NCI-H69 (cell line): ENCODE data around the gene DPYD.

ENCODE experiments used
- DNase-seq: peaks from one replicate; lab custom pipeline; 2025; lab: John Stamatoyannopoulos, UW

Gene DPYD

DNA sequence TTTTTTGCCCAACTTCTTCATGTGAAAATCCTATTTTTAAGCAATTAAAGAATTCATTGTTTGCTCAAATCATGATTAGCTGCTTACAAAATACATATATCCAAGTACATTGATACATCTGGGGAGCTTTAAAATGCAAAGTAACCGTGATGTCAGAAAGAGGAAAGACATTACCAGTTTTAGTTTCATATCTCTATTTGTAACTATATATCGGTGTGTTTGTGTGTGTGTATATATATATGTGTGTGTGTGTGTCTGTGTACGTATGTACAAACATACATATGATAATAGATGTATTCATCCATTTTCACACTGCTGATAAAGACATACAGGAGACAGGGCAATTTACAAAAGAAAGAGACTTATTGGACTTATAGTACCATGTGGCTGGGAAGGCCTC is 310.1 kb downstream of the DPYD start:
- no peak for DNase-seq

DNA sequence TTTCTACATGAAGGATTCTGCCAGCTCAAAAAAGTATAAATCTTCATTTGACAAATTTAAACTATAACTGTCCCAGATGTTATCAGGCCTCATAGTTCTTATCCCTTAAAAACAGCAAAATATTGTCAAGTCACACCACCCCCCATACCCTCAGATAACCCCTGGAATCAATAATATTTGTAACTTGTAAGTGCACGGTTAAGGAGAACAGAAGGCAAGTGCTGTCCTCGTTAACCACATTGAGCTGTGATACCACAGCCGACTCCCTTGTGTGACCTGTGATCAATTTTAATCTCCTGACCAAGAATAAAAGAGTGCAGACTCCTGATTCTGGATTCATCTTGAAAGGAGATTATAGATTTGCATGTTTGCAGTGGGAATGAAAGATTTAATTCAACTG is 310.7 kb downstream of the DPYD start:
- DNase-seq: no peak

DNA sequence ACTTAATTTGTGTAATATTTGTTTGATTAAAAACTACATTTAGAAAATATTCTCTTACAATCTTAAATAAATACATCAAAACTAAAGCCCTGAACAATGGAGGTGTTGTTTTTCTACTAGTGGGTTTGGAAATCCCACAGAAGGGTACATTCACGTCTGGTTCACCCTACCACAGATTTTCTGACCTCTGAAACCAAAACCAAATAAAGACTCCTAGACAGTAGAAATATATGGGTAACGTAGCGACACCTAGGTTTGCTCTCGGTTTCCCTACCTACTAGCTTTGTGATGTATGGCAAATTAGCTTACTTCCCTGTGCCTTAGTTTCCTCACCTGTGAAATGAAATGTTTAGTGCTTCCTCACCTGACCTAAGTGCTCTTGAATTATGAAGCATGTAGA is 312.6 kb downstream of the DPYD start:
- DNase-seq: no peak

DNA sequence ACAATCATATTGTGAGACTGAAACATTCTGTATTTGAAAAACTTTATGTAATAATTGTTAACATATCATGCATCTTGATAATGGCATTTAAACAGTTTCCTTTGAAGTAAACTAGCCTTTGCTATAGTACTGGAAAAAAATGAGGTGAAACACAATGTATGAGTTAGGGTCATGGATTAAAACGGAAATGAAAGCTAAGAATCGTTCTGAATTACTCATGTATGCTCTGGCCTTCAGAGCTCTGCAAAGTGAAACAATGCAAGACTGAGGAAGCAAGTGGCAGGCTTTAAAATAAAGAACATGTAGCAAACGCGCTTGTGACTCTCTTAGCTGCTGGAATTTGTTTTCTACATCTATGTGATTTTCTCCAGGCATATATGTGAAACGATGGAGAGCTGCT is 317.1 kb downstream of the DPYD start:
- peak; percentile 13 for DNase-seq

DNA sequence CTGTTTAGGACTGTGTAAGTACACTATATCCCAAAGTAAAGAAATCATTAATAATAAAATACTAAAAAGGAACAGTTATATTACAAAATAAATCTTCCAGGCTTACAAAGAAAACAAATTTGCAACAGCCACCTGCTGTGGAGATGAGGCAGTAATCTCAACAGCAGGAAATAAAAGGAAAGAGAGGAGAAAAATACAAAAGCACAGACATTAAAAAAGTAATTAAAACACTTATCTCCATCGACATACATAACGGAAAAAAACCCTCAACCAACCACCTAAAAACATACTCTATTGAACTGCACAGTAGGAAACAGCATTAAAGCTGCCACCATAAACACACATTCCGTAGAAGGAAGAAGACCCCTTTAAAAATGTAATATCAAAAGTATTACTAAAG is 317.6 kb downstream of the DPYD start:
- peak; percentile 86 for DNase-seq

DNA sequence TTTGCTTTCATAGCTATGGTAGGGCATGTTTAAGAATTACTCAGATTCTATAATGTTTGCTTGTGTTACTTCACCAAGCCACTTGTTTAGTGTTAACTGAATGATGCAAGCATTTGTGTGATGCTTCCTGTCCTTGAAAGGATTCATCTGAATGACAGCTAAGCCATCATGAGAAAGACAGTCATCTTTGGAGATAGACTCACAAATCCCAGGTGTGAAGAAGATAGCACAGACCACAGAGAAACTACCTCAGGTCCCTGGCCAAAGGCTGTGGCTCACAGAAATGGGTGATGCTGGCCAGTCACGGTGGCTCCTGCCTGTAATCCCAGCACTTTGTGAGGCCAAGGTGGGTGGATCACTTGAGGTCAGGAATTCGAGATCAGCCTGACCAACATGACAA is 321.4 kb downstream of the DPYD start:
- no peak for DNase-seq

DNA sequence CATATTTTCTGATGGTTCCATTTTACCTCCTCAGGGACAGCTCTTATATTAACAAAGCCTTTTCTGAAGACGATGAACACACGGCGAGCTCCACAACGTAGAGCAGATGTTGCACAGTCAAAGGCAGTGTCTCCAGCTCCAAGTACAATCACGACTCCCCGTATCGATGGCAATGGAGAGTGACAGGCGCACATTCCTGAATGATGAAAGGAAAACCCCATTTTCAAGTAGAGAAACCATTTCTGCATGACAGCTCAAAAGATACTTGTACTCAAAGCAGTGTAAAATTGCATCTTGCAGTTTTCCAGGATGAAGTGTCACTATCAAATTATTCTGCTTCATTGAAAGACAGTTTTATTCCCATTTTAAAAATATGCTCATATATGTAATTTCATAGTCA is 327.6 kb downstream of the DPYD start:
- no peak for DNase-seq

DNA sequence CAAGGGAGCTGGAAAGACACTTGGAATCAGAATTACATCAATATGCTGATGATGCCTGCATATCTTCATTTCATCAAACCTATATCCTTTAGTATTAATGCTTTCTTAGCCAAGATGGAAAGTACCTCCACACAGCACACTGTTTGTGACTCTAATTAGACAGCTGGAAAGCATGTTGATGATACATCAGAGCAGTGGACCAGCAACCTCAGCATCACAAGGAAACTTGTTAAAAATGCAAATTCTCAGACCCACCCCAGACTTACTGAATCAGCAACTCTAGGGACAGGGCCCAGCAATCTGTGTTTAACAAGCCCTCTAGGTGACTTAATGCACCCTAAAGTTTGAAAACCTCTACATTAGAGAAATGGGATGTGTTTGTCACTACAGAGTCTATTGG is 332.1 kb downstream of the DPYD start:
- no peak for DNase-seq

DNA sequence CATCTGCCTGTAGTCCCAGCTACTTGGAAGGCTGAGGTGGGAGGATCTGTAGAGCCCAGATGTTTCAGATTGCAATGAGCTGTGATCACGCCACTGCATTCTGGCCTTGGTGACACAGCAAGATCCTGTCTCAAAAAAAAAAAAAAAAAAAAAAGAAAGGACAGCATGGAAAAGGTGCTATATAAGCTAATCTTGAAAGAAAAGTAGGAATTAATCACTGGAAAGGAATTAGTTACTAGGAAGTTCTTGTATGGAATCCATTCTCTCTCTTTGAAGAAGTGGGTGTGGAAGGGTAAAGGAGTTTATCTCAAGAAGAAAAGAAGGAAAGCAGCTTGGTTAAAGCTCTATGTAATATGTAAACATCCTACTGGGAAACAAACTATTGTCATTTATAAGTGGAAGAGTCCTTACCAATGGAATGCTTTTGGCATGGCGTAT is 339.2 kb downstream of the DPYD start:
- DNase-seq: no peak

DNA sequence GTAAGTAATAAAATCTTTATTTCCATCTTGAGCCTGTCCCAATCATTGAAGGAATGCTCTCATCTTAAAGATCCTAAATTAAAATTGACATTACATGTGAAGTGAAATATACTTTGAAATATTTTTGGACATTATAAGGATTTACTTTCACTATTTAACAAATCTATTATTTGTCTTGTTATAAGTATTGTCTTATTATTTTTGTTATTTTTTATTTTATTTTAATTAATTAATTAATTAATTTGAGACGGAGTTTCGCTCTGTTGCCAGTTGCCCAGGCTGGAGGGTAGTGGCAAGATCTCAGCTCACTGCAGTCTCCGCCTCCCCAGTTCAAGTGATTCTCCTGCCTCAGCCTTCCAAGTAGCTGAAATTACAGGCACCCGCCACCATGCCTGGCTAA is 343.2 kb downstream of the DPYD start:
- DNase-seq: no peak

DNA sequence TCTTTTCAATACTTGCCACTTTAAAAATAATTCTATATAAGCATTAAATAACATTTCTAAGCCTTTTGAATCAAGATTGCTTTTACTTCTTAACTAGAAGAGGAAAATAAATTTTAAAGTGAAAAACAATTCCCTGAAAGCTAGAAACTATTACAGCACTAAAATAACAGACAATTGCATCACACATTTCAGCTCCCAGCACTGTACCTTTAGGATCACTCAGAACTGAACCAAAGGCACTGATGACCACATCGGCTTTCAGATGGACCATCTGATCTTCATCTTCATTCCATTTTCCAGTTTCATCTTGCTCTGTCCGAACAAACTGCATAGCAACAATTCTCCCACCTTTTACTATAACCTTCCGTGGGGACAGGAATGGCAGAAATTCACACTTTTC is 347.3 kb downstream of the DPYD start:
- DNase-seq: no peak

DNA sequence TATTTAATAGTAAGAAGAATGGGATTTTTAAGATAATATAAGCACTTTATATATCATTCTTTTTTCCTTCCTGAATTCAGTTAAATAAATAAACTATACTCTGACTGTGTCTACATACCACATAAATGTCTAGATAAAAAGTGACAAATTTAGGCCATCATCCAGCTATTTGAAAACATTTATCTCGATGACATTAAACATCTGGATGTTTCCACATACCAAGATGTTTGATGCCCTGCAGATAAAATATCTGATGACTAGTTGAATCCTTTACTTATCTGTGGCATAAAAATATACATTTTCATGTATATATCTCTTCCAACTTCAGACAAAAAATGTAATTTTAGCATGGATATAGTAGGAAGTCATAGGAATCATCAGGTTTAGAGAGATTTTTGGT is 348.3 kb downstream of the DPYD start:
- no peak for DNase-seq

DNA sequence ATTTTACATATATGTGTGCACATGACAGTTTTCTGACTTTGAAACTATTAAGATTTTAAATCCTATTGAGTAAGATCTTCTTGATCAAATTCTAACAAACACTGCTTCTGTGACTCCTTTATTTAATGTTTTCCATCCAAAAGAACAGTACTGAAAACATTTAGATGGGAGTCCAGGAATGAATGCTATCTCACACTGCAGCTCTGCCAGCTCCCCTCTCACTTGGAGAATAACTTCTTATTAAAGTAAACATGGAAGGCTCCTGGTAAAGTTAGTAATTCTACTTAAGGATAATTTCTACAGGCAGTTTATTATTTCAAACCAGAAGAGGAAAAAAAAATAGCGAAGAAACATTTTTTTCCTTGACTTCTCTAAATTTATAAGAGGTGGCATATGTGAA is 349.1 kb downstream of the DPYD start:
- DNase-seq: no peak

DNA sequence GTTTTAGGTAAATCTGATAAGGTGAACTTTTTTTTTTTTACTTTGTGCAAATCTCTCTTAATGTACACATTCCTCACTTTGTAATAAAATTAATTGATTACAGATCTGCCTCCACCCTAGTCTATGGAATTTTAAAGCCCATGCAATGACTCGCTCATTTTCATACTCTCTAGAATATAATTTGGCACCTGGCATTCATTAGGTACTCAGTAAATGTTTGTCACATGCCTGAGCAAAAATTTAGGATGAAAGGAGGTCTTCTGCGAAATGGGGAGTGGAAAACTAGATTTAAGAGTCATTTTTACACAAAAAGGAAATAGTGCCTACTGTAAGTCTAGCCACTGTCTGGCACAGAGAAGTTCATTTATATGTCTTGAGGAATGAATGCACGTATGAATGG is 350.1 kb downstream of the DPYD start:
- DNase-seq: no peak

DNA sequence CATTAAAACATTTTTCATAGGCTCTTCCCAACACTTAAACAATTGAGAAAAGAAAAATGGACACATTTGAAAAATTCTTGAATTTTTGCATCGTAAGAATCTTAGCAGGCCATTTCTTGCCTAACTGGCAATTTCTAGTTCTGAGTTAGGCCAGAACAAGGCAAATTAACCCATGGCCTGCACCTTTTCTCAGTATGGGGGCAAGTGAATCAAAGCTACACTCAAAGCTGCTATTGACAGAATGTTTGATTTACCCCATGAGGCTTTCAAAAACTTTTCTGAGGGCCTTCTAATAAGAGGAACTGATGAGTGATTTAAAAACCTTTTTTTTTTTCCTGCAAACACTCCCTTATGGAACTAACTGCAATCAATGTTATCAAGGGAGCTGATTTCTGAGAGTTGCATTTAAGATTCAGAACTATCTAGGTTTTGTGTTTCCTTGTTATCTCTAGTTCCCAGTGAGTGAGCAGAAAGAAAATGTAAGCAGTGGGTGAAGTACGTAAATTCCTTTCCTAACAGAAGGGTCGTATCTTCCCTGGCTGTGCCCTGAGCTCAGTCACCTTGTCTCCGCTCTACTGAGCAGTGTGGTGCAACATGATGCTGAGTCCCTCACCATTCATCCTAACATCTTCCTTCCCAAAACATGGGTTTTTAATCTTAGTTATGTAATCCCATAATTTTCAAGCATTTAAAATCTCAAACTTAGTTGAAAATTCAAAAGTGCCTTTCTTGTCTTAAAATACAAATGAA is 353.7 kb downstream of the DPYD start:
- peak; percentile 41 for DNase-seq

DNA sequence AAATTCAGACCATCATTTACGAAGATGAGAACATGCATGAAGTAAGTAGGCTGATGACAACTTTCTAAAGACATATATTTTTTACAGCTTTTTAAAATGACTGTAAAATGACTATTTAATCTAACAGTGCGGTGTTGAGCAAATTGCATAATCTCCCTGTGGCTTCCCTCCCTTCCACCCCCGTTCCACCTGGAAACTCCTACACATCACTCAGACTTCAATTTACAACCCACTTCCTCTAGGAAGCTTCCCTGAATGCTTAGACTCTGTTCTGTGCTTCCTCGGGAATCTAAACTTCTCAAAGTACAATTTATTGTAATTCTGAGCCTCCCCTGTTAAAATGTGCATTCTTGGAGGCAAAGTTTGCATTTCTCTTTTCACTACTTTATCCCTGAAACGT is 354.9 kb downstream of the DPYD start:
- no peak for DNase-seq

DNA sequence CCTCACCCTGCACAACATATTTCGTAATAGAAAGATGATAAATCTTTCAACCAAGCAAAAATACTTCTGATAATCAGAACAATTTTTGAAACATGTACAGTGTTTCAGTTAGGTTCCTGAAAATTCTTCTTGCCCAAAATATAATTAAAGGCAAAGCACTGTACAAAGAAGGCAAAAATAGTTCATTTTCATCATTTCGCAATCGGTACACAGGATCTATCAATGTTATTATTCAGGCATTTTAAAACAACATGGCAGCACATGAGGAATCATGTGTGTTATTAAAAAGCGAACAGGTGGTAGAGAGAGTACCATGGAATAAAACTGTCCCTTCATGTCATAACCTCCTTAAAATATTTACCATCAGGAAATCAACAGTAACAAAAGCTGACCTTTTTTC is 356.9 kb downstream of the DPYD start:
- no peak for DNase-seq

DNA sequence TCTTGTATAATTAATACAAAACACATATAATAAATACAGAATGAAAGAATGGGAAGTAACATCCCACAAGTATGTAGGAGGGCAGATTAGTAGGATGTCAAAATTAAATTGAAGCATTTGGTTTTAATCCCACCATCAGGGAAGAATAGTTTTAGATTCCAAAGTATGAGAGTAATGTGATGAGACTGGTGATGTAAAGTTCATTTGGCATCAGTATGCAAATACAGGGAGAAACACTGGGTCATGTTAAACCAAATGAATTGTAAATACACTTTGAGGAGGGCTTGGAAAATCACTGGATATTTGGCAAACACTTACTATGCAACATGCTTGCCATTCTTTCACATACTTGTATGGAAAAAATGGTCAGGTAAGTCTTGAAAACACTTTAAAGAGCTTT is 358.8 kb downstream of the DPYD start:
- DNase-seq: no peak

DNA sequence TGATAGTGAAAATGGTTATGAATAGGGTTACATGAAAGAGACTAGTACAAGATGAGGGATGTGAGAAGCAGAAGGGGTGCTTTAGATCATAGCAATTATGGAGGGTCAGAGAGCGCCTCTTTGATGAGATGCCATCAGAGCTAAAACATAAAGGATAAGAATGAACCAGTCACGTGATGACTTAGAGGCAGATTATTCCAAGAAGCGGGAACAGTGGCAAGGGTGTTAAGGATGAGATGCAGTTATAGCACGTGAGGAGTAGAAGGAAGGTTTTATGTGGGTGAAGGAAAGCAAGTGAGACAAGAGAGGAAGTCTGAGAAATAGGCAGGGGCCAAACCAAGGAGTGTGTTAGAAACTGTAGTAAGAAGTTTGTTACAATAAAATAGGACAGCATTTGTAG is 360.1 kb downstream of the DPYD start:
- DNase-seq: no peak

DNA sequence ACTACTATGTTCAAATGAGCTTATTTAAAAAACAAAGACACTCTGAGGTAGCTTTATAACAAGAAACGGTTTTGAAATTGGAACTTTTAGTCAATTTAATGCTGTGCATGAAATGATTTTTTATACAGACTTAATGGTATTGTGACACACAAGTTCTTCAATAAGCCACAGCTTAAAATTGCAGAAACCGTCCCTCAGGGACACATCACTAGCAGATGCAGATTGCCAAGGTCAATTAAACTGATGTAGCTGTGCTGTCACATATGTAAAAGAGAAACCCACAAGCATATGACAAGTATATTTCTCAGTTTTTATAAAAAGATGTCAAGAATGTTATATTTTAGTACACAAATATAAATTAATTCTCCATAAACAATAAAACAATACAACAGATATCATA is 366.9 kb downstream of the DPYD start:
- DNase-seq: peak; percentile 9

DNA sequence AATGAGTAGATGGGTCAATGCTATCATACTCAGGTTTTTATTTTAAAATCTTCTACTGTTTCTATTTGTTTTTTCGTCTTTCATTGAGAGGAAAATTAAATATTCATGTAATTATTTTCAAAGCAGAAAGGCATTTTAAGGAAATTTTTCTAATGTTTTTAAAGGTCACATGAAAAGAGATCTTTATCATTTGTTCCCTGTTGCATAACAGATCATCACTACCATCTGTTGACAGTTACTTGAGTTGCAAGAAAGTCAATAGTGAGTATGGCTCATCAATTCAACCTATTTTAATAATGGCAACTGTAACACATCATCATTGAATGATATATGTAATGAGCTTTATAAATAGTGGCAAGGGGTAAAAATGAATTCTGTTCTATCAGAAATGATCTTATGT is 369.7 kb downstream of the DPYD start:
- DNase-seq: no peak

DNA sequence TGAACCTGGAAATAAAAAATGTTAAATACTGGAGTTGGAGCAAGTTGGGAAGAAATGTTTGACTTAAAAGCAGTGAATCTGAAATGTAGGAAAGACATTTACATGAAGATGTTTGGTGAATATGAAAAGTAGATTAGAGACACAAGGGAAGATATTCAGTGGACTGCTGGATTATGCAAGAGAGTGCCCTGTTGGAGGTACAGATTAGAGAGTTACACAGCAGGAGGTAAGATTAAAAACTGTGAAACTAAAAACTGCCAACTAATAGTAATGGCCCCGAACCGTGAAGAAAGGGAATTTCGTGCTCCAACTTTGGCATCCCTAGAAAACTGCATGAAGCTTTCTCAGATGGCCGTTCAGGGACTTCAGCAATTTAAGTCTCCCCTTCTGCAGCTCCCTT is 375.4 kb downstream of the DPYD start:
- DNase-seq: peak; percentile 4

DNA sequence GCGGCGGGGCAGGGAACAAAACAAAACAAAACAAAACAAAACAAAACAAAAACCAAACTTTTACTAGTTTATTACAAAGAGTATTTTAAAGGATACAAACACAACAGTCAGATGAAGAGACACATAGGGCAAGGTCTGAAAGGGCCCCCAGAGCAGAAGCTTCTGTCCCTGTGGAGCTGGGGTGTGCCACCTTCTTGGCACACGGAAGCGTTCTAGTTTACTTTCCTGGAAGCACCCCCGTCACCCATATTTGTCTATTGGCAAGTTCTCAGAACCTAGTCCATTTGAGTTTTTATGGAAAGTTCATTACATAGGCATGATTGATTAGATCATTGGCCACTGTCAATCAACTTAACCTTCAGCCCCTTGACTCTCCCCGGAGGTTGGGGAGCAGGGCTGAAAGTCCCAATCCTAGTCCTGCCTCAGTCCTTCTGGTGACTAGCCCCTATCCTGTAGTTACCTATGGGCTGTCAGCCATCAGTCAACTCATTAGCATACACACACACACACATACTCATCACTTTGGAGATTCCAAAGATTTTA is 380.4 kb downstream of the DPYD start:
- no peak for DNase-seq

DNA sequence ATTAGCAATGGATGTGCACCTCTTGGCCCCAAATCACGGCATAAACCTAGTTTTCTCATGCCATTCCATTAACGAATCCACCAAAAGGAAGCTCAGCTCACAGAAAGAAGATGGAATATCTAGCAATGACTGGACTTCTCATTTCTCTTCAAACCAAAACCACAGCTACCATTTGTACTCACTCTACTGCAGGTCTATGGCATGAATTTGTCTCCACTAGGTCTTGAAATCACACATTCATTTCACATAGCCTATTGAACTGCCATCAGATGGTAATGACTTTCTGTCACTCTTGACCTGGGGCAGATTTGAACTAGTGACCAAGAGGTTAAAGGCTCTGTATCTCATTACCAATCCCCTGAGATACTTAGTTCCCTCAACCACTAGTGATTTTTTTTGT is 382.7 kb downstream of the DPYD start:
- DNase-seq: no peak
